ENCODE results near the gene IL20RA. TPM values are rescaled to one million over a fixed set of nuclear protein-coding genes. Genes with fewer than 3 reads are reported as not detected.

The IL20RA gene
- total and polyA plus RNA-seq, 2 donors (not counting 3 experiments of a cell fraction or from before 2014, with no cell fraction given) = not detected

GRCh38 chr6:137011406-137011805 is 33.4 kb downstream of the IL20RA start:
- H3K4me3 ChIP-seq (replicated peaks in 1 of 3; ENCODE audit: insufficient read depth in 1 of 3, low read depth in 1 of 3, low read length in 3 of 3) = no peak overlapping the region
- peaks cover 5 to 21% of the 10 kb centered on the region in 2 experiments for H3K27me3 ChIP-seq (ENCODE audit: control insufficient read depth in 2 of 2, insufficient read depth in 2 of 2, low read length in 2 of 2)
- H2AFZ ChIP-seq (ENCODE audit: low read depth, low read length) = no peak overlapping the region
- CTCF ChIA-PET = no interaction called here
- BruUV-seq (replicated peaks) = no TSS peak
- H3K4me2 ChIP-seq (ENCODE audit: insufficient read depth, low read length) = no peak overlapping the region
- no peaks in the 10 kb centered on the region for H3K4me1 ChIP-seq (ENCODE audit: control insufficient read depth, extremely low read depth, insufficient read depth, low read length)
- dilution Hi-C loops (cut with MboI; ENCODE audit: extremely low pct_ligation_motif_present, low sequenced_read_pairs) (no loop called here), intact Hi-C loops (cut with micrococcal nuclease) (loop anchor here (5.0 kb wide), 1 partner anchor 164 kb away; no protein-coding TSS in a partner anchor)
- no peaks in the 10 kb centered on the region for H4K20me1 ChIP-seq (replicated peaks; ENCODE audit: control insufficient read depth, extremely low read depth, insufficient read depth, low read length)
- no peak overlapping the region for H3K27ac ChIP-seq (ENCODE audit: insufficient read depth, low read depth, low read length)
- POLR2A ChIA-PET = no interaction called here
- H3K79me2 ChIP-seq (ENCODE audit: control insufficient read depth, insufficient read depth, low read length) = no peaks in the 10 kb centered on the region
- no peaks in the 10 kb centered on the region for H3K9me3 ChIP-seq (replicated peaks; ENCODE audit: control insufficient read depth, insufficient read depth, low read length)
- H3K9me1 ChIP-seq (replicated peaks; ENCODE audit: control insufficient read depth, extremely low read depth, insufficient read depth, low read length) = no peaks in the 10 kb centered on the region
- FAIRE-seq = no peak
- TF ChIP-seq EZH2 (IDR thresholded peaks at IDR 0.05; ENCODE audit: borderline replicate concordance, low read depth, low read length, severe bottlenecking) (no peak), GATA2 (IDR thresholded peaks at IDR 0.05; ENCODE audit: insufficient read depth, insufficient read length, low read depth, low read length) (no peak), MYC (IDR thresholded peaks at IDR 0.05; ENCODE audit: low read depth, low read length) (no peak), FOS (IDR thresholded peaks at IDR 0.05; ENCODE audit: borderline replicate concordance, insufficient read depth, low read length) (no peak), POLR2A (IDR thresholded peaks at IDR 0.05; ENCODE audit: low read depth, low read length) (no peak), POLR2AphosphoS5 (IDR thresholded peaks at IDR 0.05; ENCODE audit: insufficient read depth, low read depth, low read length) (no peak), CTCF (IDR thresholded peaks at IDR 0.05; ENCODE audit: extremely low read depth in 1 of 2, insufficient read depth in 1 of 2, low read depth in 1 of 2, low read length in 2 of 2) (no peak), MAX (IDR thresholded peaks at IDR 0.05; ENCODE audit: insufficient read depth, insufficient read length) (no peak)
- DNase-seq (ENCODE audit: low read depth, low spot score) = no peak
- H3K9ac ChIP-seq (replicated peaks; ENCODE audit: extremely low read depth, insufficient read depth, low read length) = no peak overlapping the region
- H3K36me3 ChIP-seq (ENCODE audit: control insufficient read depth in 2 of 2, extremely low read depth in 1 of 2, insufficient read depth in 2 of 2, low read length in 2 of 2) = no peaks in the 10 kb centered on the region

All from endothelial cell of umbilical vein (primary cell).